HG03354 (cell line): ENCODE data around the gene TBC1D23.
A peak's percentile ranks its signal among the peaks of the same experiment; 100 is the strongest.
"Not testable (repeated sequence)": the region's sequence is repeated elsewhere in the genome, so short reads cannot be mapped to it uniquely, and the experiment has no call there.

Source experiments
- ATAC-seq: cut with Tn5 transposase; IDR thresholded peaks from one replicate; pipeline ENCODE4 v1.9.1; 2021; ENCODE audit warnings: mild to moderate bottlenecking; ENCODE audit not compliant: unreplicated experiment, poor library complexity, severe bottlenecking

Gene TBC1D23

DNA sequence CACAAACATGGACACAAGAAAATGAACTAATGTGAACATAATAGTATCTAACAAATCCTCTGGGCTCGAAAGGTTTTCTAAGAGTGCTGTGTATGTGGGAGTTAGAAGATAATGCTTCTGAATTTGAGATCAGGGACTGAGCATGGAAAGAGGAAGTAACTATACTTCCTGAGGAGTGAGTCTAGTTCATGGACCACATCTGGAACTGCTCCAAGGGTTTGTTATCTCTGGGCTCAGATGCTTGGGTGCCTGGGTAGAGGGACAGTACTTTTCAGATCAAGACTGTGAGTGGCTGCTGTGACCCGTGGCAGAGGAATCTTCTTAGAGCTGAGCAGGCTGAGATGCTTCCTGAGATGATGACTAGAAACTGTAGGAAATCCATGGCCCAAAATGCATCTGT is 28.5 kb downstream of the TBC1D23 start:
- no peak for ATAC-seq

DNA sequence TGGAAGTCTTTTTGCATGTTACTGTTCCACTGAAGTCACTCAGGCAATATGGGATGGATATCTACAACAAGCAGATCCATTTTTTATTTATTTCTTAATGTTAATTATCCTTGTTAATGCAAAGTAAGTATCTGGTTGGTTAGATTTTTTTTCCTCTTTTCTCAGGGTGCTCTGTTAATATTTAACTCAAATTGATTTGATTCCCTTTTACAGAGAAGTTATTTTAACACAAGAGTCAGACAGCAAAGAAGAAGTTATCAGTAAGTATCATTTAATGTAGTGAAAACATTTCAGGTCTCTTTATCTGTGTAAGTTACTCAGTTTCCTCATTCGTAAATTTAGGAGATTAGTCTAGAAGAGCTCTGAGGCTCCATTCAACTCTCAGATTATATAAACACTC is 34.3 kb downstream of the TBC1D23 start:
- no peak for ATAC-seq

DNA sequence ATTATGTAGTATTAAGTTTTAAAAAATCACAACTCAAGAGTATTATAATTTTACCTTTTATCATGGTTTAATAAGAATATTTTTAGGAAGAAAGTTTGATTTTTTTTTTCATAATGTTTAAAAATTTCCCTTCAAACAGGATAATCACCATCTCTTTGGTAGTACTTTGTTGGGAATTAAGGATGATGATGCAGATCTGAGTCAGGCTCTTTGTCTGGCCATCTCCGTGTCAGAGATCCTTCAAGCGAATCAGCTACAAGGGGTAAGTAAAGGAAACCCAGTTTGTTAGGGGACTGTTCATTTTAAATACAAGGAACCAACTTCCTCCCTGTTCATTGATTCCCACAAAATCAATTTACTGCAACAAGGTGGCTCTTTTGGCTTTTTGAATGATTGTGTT is 37.0 kb downstream of the TBC1D23 start:
- ATAC-seq = no peak

DNA sequence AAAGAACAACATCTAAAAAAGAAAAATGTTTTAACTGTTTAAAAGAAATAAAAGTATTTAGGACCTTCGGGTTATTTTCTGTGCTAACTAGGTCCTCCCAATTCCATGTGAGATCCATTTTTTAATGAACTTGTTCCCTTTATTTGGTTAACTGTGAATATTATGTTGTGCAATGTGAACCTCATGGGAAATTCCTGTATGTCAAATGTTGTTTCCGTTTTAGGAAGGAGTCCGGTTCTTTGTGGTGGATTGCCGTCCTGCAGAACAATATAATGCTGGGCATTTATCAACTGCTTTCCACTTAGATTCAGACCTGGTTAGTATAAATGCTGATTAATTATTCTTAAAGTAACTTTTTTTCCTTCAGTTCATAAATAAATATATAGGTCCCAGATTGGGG is 38.2 kb downstream of the TBC1D23 start:
- no peak for ATAC-seq

DNA sequence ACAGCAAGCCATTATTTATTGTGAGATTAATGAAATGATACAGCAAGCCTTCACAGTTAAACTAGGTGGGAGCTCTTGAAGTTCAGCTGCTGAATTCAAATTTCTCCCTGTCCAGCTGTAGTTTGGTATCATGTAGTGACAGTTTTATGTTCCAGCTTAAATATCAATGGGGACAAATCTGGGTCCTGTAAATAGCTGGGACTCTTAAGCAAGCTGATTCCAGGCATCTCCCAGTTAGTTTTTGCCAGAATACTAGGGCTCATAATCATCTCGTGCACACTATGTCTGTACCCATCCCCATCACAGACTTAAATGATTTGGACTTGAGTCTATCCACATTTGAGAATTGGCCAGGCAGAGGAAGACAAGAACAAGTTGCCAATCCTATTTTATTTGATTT is 45.9 kb downstream of the TBC1D23 start:
- ATAC-seq = no peak

DNA sequence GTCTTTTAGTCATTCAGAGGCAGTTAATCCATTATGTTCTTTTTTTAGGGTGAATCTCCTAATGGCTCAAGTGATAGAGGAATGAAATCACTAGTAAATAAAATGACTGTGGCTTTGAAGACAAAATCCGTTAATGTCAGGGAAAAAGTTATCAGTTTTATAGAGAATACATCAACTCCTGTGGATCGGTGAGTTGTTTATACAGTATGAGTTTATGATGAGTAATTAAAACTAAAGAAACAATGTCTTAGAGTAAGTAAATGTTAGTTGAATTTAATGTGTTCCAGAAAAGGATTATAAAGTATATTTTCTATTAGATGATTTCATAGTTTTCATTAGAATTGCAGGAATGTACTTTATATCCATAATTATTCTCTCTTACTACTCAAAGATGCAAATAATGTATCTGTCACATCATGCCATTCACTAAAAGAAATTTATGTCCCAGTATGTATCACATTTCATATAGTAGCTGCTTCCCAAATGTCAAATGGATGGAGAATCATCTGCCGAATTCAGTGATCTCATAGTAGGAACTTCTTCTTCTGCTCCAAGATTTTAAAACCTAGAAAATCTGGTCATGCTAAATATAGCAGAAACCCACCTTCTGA is 49.7 kb downstream of the TBC1D23 start:
- no peak for ATAC-seq

DNA sequence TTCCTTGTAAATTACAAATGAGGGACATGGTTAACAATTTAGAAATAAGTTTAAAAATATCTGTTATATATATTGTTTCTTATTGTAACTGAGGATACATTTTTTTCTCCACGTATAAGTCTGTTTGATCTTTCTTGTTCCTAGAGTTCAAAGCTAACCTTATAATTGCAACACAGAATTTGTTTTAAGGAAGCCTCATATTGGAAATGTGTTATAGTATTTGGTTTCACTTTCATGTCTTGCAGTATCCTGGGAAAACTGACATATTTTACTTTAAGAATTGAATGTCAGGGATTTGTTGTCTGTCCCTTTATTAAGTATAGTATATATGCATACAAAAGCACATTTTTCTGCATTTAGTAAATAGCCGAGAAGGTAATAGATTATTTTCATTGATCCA is 50.2 kb downstream of the TBC1D23 start:
- no peak for ATAC-seq

DNA sequence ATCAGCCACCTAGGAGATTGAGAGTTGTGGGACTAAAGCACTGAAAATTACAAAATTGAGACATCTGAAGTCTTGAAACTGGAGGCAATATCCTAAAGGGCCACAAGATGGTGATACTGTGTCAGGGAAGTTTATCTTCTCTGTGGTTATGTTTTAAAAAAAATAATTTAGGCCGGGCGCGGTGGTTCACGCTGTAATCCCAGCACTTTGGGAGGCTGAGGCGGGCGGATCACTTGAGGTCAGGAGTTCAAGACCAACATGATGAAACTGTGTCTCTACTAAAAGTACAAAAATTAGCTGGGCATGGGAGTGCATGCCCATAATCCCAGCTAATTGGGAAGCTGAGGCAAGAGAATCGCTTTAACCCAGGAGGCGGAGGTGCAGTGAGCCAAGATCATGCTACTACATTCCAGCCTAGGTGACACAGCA is 55.9 kb downstream of the TBC1D23 start:
- ATAC-seq = peak; percentile 84

DNA sequence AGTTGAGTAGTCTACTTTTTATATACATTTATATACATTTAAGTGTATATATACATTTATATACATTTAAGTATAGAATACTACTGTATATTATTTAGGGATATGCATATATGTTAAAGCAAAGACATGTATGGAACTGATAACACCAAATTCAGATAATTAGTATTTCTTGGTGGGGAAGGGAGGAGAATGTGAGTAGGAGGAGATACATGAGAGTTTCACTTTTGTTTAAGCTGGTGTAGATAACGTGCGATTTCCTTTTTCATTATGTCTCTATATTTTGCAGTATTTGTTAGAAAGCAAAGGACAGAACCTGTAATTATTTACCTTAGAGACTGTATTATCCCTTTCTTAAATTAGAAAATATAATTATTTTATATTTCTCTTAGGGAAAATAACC is 57.1 kb downstream of the TBC1D23 start:
- ATAC-seq = peak; percentile 72

DNA sequence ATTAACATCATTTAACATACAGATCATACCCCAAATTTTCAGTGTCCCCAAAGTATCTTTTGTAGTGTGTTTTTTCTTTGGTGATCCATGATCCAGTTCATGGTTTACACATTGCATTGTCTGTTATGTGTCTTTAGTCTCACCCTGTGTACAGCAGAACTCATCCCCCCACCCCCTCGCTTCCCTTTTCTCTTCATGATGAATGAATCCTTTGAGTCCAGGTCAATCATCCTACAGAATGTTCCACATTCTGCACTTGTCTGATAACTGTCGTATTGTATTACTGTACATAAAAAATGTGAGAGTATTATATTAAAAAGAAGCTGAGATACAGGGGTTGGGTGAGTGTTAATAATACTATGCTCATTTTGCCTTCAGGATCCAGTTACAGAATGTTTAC is 59.2 kb downstream of the TBC1D23 start:
- no peak for ATAC-seq

DNA sequence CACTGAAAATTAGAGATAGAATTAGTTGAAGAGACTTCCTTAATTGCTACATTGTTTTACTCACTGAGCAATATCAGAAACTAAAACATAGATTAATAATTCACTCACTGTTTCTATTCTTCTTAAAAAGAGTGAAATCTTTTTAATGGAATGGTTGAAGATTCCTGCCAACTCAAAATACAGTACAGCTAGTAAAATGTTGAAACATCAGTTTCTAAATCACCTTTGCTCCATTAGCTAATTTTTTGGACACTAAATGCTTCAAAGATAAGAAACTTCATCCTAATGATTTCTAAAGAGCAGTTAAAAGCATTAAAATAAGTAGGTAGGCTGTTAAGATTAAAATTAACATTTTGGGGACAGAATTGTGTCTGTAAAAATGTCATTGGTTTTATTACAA is 63.3 kb downstream of the TBC1D23 start:
- ATAC-seq = no peak

DNA sequence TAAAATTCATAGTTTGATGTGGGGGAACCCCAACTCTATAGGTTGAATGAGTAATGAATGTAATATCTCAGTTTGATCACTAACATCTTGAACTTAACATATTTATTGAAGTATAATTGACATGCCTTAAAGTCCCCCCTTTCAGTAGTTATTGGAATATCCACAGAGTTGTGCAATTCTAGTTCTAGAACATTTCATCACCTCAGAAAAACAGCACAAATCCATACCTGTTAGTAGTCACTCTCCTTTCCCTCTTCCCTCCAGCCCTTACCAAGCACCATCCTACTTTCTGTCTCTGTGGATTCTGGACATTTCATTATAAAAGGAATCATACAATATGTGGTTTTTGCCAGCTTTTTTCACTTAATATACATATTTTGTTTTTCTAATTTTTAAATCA is 65.0 kb downstream of the TBC1D23 start:
- no peak for ATAC-seq

DNA sequence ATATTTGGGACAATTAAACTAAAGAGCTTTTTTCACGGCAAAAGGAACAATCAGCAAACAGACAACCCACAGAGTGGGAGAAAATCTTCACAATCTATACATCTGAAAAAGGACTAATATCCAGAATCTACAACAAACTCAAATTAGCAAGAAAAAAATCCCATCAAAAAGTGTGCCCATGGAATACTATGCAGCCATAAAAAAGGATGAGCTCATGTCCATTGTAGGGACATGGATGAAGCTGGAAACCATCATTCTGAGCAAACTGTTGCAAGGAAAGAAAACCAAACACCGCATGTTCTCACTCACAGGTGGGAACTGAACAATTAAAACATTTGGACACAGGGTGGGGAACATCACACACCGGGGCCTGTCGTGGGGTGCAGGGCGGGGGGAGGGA is 66.6 kb downstream of the TBC1D23 start:
- not testable (repeated sequence) for ATAC-seq

DNA sequence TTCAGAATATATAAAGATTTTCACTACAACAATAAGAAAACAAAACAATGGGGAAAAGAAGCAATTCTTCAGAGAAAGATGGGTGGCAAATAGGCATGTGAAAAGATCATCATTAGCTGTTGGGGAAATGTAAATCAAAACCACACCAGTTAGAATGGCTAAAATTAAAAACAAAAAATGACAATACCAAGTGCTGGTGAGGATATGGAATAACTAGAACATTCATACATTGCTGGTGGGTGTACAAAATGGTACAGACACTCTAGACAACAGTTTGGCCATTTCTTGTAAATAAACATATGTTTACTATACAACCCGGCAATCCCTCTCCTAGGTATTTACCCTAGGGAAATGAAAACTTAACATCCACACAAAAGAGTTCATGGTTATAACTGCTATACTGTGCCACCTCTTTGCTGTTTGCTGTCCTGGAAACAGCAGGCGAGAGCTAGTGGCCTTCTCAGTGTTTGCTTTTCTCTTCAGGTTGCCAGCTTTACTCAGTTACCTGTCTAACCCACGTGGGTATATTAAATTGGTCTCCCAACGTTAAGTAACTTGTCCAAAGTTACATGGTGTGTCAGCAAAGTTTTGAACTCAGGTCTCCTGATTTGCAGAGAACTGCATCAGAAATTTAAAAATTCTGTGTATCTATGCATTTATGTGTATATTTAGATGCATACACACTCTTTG is 69.2 kb downstream of the TBC1D23 start:
- no peak for ATAC-seq

DNA sequence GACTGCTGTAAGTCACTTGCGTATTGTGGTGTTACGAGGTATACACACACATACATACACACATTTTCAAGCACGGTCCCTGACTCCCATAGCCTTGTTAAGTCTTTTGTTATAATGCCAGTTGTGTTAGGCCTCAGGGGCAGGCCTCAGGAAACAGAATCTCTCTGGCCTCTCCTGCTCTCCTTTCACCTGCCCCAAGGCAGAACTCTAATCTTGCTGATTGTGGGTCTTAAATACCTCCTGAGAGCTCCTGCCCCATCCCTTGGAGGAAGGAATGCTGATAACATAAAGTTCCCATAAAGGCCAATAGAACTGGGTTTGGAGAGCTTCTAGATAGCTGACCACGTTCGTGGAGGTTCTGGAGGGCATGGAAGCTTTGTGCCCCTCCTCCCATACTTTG is 69.9 kb downstream of the TBC1D23 start:
- no peak for ATAC-seq

DNA sequence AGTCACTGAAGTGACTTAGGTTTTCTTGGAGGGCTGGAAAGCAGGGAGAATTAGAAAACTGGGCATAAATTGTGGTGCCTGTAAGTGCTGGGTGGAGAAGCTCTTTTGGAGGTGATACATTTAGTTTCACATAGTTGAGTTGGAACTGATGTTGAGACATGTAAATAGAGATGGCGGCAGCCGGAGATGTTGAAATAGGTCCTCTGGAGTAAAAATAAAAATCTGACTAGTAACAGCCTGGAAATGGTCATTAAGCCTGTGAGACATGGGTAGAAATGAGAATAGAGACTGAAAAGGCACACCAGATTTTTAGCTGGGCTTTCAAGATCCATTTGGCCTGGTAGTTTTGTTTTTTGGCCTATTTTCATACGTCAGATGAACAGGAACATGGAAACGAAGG is 70.9 kb downstream of the TBC1D23 start:
- no peak for ATAC-seq

DNA sequence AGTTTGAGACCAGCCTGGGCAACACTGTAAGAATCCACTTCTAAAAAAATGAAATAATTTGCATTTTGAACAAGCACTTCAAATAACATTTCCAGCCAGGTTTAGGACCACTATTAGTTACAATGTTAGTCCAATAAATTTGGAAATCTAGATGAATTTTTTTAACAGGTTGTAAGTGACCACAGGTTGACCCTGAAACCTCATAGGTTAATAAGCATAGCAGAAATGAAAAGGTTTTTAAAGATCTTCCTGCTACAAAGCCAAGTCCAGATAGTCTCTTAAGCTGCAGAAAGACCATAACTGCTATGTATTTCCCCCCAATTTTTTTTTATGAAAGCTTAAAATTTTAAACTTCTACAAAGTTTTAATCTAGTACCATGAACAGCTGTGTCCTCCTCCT is 72.3 kb downstream of the TBC1D23 start:
- ATAC-seq = no peak

DNA sequence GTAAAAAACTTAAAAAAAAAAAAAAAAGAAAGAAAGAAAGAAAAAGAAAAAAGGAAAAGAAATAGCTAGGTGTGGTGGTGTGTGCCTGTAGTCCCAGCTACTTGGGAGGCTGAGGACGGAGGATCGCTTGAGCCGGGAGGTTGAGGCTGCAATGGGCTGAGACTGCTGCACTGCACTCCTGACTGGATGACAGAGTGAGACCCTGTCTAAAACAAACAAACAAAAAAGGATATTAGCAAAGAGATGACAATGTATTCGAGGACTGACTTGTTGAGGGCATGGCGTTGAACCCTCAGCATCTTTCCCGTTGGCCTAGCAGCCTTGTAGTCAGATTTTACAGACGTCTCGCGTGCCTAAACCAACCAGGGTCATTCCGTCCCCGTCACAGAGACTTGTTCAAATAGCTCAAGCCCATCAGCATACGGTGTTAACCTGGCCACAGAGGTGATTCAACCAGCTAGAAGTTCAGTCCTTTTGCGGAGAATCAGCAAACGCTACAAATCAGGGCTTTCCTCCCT is 73.2 kb downstream of the TBC1D23 start:
- ATAC-seq = peak; percentile 37

DNA sequence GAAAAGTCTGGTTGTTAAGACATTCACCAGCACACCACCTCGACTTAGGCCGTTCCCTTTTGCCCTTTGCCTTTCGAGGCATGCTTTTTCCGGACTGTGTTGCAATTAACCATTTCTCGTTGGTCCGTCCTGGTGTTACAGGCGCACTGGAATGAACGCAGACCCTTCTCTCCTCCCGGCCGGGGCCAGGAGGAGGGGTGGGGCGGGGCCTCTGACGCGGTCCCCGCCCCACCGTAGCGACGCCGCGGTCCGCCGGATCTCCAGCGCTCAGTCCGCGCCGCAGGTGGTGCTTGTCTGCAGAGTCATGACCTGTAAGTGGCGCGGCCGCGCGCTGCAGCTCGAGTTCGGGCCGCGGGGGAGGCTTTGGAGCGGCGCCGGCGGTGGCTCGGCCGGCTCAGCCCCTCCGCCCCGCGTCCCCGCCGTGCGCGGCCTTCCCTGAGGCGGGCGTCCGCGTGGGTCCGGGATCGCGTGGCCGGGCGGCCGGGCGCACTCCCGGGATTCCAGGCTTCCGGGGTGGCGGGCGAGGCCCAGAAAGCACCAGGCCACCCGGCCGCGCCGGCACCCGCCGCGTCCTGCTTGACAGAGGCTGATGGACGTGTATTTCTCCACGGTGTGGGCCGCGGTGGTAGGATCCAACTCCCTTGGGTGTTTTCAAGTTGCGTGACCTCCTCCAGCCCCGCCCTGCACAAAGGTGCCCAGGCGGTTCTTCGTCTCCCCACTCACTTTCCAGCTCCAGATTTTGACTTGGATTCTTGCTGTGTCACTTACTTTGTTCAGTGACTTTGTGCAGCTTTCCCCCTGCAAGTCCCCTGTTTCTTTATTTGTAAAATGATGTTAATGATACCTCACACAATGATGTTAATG is 73.9 kb downstream of the TBC1D23 start, which contains the start of gene NIT2:
Gene NIT2 (plus strand): TSS at position 270 of the 864 bp plus-strand sequence. CDS start 35 bp downstream, at position 305.
- peak; percentile 96 for ATAC-seq

DNA sequence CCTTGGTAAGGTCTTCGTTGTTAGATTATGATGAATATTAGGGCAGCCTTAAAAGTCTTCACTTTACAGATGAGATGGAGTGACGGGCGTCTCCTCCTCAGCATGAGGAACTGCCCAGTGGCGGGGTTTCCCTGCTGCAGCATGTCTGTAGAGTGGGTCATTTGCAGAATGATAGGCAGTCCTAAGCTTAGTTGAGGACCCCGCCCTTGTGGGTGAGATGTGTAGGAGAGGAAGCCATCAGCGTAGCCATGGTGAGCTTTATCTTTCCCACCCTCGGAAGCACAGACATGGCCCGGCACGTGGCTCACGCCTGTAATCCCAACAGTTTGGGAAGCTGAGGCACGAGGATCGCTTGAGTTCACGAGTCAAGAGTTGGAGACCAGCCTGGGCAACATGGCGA is 74.6 kb downstream of the TBC1D23 start:
- peak; percentile 43 for ATAC-seq
